SK-N-MC (cell line): ENCODE measurements around the gene ZNF326.

Source experiments
- DNase-seq: peaks from one replicate; pipeline ENCODE4 v3.0.0-alpha.2; 2011; ENCODE audit warnings: low read depth, low spot score
- H3K27ac ChIP-seq: fragments of 200-600 bp; sonication (generic); 2 replicates; pipeline ENCODE4 v1.5.1; 2016; ENCODE audit warnings: mixed run types
- H3K36me3 ChIP-seq: fragments of 200-600 bp; sonication (generic); 2 replicates; pipeline ENCODE4 v1.6.1; 2017; ENCODE audit warnings: antibody characterized with exemption, low read length, mixed read lengths; ENCODE audit not compliant: insufficient read depth
- H3K4me3 ChIP-seq: fragments of 200-600 bp; sonication (generic); 2 replicates; pipeline ENCODE4 v1.5.1; 2016
- H3K9ac ChIP-seq: fragments of 200-600 bp; sonication (generic); 2 replicates; pipeline ENCODE4 v1.8.0; 2017; ENCODE audit warnings: mixed run types, mixed read lengths; ENCODE audit not compliant: insufficient read length
- H3K9me3 ChIP-seq: fragments of 200-600 bp; sonication (generic); 2 replicates; pipeline ENCODE4 v1.6.1; 2017; ENCODE audit warnings: low read depth, mild to moderate bottlenecking, antibody characterized with exemption, low read length, moderate library complexity, mixed read lengths
- EZH2 ChIP-seq: fragments of 200-600 bp; sonication (generic); IDR thresholded peaks from one replicate; pipeline ENCODE4 v1.6.1; 2017; ENCODE audit warnings: antibody characterized with exemption
- FOXP2 ChIP-seq: optimal IDR thresholded peaks from 2 replicates; pipeline ENCODE3; 2011; ENCODE audit warnings: mild to moderate bottlenecking, moderate library complexity; ENCODE audit not compliant: insufficient read depth; ENCODE audit errors: extremely low read length, control extremely low read depth
- POLR2AphosphoS5 ChIP-seq: IDR thresholded peaks from 2 replicates; pipeline ENCODE4 v1.6.1; 2012; ENCODE audit warnings: mild to moderate bottlenecking, low read depth, low read length, borderline replicate concordance

Gene ZNF326

GRCh38 chr1:90068611-90069280, 73.8 kb downstream of the ZNF326 start:
- DNase-seq, result peak; percentile 93
- Histone ChIP-seq H3K9ac (peak overlapping the region; percentile 78), H3K4me3 (peak overlapping the region; percentile 68), H3K36me3 (no peaks in the 10 kb centered on the region), H3K27ac (peak overlapping the region; percentile 99), H3K9me3 (no peaks in the 10 kb centered on the region)
- TF ChIP-seq POLR2AphosphoS5 (peak; percentile 72; the same call in 1 of the 2 replicates), EZH2 (no peak), FOXP2 (no peak)

- H3K27ac ChIP-seq, result peak overlapping the region; percentile 89
- H3K9me3 ChIP-seq, result peaks cover 5% of the 10 kb centered on the region; the same call in 1 of the 2 replicates
- no peak for TF ChIP-seq FOXP2
- no peak for TF ChIP-seq POLR2AphosphoS5
- TF ChIP-seq EZH2, result no peak
- no peak overlapping the region for H3K9ac ChIP-seq
- H3K4me3 ChIP-seq, result no peak overlapping the region
- DNase-seq, result no peak
- no peaks in the 10 kb centered on the region for H3K36me3 ChIP-seq
Measured at GRCh38 chr1:90074137-90074536, 79.2 kb downstream of the ZNF326 start.

GRCh38 chr1:90074566-90074965, 79.7 kb downstream of the ZNF326 start:
- H3K9ac ChIP-seq, result no peak overlapping the region
- no peaks in the 10 kb centered on the region for H3K36me3 ChIP-seq
- no peak for DNase-seq
- H3K4me3 ChIP-seq, result peak overlapping the region; percentile 40
- peak overlapping the region; percentile 89 for H3K27ac ChIP-seq
- H3K9me3 ChIP-seq, result peaks cover 5% of the 10 kb centered on the region; the same call in 1 of the 2 replicates
- TF ChIP-seq POLR2AphosphoS5 (no peak), EZH2 (no peak)

GRCh38 chr1:90074970-90075391, 80.1 kb downstream of the ZNF326 start:
- DNase-seq, result peak; percentile 62

GRCh38 chr1:90083995-90084394, 89.1 kb downstream of the ZNF326 start:
- no peaks in the 10 kb centered on the region for H3K9me3 ChIP-seq

More at GRCh38 chr1:90074970-90075391, 80.1 kb downstream of the ZNF326 start:
- Histone ChIP-seq H3K36me3 (no peaks in the 10 kb centered on the region), H3K27ac (peak overlapping the region; percentile 89), H3K9ac (peak overlapping the region; percentile 20), H3K9me3 (peaks cover 5% of the 10 kb centered on the region; the same call in 1 of the 2 replicates), H3K4me3 (peak overlapping the region; percentile 40)
- TF ChIP-seq POLR2AphosphoS5 (no peak), EZH2 (no peak), FOXP2 (no peak)

More at GRCh38 chr1:90083995-90084394, 89.1 kb downstream of the ZNF326 start:
- Histone ChIP-seq H3K27ac (peak overlapping the region; percentile 93), H3K4me3 (peak overlapping the region; percentile 5; the same call in 1 of the 2 replicates), H3K9ac (peak overlapping the region; percentile 46), H3K36me3 (no peaks in the 10 kb centered on the region)
- DNase-seq, result no peak
- TF ChIP-seq FOXP2 (no peak), EZH2 (no peak), POLR2AphosphoS5 (no peak)
